Tongue (tissue), 2 donors: Measurements from ENCODE around the gene PRPH2. TPM values are rescaled to one million over a fixed set of nuclear protein-coding genes. Genes with fewer than 3 reads are reported as not detected.
"Not testable (repeated sequence)": the region's sequence is repeated elsewhere in the genome, so short reads cannot be mapped to it uniquely, and the experiment has no call there.

Experiments
- DNase-seq: peaks from one replicate; pipeline ENCODE4 v3.0.0-alpha.2; 2015
- total RNA-seq: library from RNA; depleted of rRNA; stranded (reverse); fragments of >200 nt; gene quantifications from one replicate; pipeline ENCODE4 v1.2.3, GENCODE V29; 2014

Gene PRPH2
- total RNA-seq, 1 donor from 2014 or later, result 4.2 TPM

DNA sequence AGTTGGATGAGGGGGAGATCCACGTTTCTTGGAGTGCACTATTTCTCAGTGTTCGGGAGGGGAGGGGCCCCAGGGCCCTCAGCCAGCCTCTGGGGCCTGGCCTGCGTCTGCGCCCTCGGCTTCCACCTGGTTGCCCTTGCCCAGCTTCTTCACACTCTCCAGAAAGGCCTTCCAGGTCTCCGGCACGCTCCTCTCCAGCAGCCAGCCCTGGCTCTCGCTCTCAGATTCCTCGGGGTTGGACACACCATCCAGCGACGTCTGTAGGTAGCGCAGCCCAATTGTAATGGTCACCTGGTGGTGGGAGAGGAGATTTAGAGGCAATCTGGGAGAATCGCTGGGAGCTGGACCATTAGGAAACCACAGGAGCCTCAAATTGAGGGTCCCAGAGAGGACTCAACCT is 24.2 kb downstream of the PRPH2 start:
- DNase-seq, result no peak

DNA sequence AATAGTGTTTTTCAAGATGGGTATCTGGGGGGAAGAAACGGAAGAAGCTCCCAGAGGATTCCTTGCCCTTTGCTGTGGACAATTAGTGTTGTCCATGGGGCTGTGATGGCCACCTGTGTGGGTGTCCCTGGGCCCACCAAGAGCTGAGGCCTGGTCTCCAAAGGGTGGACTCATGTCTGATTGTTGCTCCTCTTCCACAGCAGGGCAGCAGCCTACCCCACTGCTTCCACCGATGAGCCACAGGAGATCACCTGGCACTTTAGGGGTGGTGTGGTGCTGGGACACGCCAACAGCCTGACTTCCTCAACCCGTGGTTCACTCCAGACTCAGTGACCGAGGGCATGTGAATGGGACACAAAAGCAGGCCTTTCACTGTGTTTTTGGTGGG is 25.1 kb downstream of the PRPH2 start:
- no peak for DNase-seq

DNA sequence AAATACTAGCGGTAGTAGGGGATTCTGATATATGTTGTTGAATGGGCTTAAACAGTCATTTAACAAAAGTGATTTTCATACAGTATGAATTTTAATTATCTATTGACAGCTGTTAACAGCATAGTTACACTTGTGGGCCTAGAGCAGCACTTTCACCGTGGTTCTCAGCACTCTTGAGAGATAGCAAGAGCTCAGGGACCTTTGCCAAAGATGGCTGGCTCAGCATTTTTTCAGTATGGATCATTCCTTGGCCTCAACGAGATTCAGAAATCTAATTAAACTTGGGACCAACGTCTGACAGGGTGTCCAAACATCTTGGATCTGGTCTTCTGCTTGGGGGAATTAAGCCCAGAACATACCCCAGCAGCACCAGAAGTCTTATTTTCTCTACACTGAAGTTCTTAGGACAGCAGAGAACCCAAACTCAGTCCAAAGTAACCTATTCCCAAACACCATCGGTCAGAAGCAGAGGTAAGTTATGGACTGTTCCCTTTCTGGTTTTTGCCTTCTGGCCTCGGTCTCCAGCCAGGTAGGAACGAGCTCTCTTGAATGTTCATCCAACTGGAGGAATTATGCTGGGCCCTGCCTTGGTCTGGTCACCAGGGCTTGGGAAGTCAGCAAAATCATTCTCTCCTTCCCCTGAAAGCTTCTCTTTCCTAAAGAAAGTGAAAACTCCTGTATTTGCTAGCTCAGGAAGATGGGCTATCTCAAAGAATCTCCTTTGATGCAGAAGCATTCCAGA is 25.7 kb downstream of the PRPH2 start:
- DNase-seq, result no peak

DNA sequence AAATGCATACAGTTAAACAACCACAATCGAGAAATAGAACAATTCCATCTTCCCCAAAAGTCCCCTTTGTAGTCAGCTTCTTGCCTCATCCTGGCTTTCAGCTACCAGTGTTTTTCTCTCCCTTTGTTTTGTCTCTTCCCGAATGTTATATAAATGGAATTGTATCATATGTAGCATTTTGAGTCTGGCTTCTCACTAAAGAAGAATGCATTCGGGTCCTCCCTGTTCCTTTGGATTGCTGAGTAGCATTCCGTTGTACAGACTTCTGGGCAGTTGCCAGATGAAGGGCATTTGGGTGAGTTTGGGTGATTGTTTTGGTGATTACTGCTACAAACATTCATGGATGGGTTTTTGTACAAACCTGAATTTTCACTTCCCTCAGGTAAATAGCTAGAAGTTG is 27.8 kb downstream of the PRPH2 start:
- DNase-seq, result no peak

DNA sequence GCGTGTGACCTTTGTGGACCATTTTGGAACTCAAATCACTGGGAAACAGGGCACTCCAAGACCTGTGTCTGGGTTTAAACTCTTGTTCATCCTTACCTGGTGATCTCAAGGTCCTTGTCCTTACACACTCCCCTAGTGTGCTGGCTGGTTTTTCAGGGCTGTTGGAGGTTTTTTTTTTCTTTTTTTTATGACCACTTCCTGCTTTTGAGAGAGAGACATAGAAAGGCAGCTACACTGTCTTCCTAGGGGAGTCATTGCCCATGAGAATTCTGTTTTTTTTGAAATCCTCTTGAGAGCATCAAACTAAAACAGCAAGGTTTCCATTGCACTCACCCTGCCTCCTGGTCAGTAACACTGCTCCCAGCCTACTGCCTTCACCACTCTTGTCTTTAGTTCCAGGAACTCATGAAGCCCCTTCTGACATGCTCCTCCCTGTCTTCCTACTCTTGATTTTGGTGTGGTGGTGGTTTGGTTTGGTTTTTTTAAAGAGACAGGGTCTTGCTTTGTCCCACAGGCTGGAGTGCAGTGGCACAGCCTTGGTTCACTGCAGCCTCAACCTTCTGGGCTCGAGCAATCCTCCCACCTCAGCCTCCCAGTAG is 28.6 kb downstream of the PRPH2 start:
- no peak for DNase-seq

DNA sequence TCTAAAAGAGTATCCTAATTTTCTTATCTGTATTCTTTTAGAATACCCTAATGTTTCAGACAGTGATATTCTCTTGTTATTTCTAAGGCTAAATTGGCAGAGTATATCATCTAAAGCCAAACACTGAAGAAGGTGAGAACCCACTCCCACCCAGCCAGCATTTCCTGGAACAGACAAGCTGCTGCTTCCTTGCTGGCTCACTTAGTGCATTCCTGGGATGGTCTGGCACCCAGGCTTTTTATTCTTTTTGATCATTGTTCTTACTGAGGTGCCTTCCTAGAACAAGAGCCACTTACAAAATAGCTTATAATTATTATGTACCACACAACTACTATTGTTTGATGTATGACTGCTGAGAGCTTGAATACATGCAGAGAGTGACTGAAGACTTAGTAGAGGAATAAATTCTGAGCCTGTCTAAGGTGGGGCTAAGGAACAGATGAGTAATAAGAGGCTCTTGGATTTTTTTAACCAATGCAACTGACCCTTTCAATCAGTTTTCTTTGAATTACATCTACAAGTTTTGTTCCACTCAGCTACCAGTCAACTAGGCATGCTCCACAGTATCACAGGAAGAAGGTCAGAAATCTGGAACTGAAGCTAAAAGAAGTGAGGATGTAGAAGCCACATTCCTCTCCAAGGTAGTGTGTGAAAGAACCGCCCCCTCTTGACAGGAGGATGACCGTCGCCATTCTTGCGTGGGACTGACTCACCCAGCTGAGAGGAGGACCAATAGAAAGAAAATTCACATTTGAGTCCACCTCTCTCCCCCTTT is 30.1 kb downstream of the PRPH2 start:
- no peak for DNase-seq

DNA sequence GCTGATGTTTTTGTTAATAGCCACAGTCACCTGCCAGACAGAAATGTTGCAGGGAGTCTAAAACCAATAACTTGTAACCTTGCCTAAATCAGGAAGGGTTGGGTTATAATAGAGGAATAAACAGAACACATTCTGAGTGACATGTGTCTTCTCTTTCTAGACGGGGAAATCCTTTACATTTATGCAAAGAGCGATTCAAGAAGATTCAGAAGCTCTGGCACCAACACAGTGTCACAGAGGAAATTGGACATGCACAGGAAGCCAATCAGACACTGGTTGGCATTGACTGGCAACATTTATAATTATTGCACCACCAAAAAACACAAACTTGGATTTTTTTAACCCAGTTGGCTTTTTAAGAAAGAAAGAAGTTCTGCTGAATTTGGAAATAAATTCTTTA is 31.5 kb downstream of the PRPH2 start:
- no peak for DNase-seq

DNA sequence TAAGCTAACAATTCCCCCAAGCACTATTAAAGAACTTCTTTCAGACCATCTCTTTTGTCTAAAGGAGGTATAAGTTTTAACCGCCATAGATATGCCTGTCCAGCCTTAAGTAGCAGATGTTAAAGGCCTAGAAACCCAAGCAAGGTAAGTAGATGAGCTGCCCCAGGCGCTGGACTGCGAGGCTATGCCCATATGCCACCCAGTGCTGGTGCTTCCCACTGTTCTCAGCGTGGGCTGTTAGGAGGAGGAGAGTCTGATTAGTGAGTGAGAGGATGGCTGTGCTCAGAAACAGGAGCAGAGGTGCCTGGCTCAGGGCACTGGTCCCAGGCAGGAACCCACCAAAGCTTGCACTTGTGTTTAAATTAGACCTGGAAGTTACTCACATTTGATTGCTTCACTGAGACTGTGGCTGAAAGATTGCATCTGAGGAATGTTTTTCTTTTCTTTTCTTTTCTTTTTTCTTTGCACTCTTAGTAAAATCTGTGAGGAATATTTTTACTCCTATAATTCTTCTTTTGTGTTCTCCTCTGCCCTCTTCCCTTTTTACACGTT is 32.2 kb downstream of the PRPH2 start:
- DNase-seq, result no peak

DNA sequence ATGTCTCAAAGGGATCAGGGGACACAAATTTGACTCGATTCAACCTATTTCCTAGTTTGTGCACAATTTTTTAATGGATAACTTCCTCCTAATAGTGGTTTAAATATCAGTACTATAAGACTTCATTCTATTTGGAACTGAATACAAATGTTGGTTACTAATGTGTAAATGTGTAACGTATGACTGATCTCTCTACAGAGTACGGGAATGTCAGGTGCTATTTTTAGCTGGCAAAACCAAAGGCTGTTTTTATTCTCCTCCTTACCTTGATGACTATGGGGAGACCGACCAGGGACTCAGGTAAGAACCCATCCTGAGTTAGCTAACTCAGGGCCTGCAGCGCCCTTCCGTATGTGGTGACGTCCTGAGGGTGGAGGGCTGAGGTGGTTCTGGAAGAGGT is 33.0 kb downstream of the PRPH2 start:
- no peak for DNase-seq

DNA sequence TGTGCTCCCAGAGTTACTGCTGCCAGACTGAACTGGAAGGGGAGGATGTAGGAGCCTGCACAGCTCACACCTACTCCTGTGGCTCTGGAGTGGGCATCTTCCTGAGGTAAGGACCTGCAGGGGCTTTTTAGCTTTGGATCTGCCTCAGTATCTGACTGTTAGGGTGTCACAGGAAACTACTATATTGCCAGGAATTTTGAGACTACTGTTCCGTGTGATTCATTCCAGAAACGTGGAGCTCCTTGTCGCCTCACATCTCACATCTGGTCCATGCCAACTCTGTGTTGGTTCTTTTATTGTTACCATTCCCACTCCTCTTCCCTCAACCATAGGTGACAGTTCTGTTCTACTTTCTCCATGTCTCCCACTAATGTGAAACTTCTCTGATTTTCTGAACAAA is 34.1 kb downstream of the PRPH2 start:
- DNase-seq, result no peak

DNA sequence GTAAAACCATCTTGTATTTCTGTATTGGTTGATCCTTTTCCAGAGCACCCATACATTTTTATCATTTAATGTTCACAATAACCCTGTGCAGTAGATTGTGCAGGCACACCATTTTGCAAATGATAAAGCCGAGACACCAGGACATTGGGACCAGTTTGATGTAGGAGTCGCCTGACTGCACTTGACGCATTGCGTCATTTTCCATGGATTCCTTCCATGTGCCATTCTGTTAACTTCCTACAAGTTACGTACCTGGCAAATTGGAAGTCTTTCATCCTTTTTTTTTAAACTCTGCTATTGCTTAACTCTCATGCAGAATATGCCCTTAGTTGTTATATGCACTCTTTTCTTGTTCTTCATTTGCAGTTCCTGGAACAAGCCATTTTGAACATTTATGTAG is 43.0 kb downstream of the PRPH2 start:
- no peak for DNase-seq

DNA sequence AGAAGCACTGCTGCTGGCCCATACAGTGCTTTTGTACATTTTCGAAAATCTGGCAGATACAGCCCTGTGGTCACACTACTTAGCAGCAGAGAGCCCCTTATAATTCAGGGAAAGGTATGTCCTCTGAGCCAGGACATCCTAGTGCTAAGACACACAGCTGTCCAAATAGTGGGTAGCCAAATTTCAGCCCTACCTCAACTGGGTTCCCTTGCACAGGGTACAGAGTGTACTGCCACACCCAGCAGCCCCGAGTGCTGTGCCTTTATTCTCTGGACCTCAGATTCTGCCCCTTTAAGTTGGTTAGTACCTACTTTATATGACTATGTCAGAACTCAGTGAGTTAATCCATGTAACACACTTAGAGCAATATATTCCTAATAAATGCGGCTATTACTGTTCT is 47.6 kb downstream of the PRPH2 start:
- DNase-seq, result no peak

DNA sequence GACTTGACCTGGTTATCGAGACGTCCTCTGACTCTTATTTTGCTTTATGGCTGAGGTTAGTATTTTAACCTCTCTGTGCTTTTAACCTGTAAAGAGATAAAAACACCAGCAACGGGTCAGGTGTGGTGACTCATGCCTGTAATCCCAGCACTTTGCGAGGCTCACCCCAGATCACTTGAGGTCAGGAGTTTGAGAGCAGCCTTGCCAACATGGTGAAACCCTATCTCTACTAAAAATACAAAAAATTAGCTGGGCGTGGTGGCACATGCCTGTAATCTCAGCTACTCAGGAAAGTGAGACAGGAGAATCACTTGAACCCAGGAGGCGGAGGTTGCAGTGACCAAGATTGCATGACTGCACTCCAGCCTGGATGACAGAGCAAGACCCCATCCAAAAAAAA is 48.0 kb downstream of the PRPH2 start:
- DNase-seq, result not testable (repeated sequence)

DNA sequence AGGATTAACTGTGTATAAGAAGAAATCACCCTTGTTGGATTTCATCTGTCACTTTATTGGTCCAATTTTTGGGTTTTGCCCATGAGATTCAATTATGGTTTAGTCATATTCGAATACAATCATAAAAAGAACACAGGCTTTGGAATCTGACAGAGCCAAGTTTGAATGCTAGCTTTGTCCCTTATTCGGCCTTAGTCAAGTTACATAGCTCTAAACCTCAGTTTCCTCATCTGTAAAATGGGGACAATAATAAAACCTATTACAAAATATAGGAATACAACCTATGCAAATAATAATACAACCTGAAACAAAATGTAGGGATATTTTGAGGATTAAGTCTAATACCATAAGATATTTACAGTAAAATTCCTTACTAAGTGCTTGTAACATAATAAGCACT is 57.7 kb downstream of the PRPH2 start:
- no peak for DNase-seq

DNA sequence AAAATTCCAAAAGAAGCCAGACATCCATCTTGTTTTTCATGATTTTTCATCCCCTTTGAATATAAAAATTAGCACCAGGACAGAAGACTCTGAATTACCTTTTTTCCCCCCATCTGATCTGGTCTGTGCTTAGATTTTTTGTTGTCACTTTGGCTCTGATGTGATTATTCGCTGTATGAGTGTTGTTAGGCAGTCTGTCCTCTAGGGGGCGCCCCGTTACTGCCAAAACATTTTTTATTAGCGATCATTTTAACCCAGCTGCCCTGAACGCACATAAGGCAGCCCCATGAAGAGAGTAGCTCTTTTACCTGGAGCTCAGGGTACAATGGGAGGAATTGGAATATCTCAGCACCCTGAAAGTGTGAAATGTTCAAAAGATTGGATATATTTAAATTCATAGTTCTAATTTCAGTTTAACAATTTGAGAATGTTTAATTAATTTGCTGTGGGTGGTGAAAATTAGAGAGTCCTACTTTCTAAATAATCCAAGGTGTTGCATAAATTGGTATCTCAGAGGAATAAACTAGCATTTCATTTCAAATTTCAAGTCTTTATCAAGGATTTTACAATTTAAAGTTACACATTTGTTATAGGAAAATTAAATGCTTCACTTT is 60.8 kb downstream of the PRPH2 start:
- peak; percentile 91 for DNase-seq

DNA sequence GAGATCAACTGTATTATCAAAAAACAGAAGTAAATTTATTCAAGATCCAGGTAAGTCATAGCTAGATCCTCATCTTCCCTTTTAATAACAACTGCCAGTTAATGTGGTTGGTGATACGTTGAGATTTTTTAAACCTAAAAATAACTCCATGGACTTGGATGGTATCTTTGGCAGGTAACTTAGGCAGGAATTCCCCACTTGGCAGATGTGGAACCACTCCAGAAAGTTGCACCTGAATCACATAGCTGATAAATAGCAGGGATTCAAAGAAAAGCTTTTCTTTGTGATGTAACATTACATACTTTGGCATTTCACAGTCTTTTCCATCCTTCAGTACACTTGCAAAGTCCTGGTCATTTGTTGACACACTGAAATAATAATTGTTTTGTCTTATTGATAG is 62.6 kb downstream of the PRPH2 start:
- DNase-seq, result no peak

DNA sequence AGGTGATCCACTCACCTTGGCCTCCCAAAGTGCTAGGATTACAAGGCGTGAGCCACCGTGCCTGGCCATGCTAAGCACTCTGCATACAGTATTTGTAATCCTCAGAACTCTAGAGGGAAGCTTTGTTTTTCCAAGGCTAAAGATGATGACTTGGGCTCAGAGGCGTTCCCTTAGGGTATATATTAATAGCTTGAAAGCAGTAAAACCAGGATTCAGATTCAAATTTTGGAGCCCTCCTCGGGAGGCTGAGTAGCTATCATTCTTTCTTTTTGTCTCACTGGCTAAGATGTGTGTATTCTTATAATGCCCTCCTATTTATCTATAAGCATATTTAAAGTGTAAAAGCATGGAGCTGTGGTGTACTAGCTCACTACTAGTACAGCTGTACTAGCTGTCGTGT is 68.5 kb downstream of the PRPH2 start:
- no peak for DNase-seq

DNA sequence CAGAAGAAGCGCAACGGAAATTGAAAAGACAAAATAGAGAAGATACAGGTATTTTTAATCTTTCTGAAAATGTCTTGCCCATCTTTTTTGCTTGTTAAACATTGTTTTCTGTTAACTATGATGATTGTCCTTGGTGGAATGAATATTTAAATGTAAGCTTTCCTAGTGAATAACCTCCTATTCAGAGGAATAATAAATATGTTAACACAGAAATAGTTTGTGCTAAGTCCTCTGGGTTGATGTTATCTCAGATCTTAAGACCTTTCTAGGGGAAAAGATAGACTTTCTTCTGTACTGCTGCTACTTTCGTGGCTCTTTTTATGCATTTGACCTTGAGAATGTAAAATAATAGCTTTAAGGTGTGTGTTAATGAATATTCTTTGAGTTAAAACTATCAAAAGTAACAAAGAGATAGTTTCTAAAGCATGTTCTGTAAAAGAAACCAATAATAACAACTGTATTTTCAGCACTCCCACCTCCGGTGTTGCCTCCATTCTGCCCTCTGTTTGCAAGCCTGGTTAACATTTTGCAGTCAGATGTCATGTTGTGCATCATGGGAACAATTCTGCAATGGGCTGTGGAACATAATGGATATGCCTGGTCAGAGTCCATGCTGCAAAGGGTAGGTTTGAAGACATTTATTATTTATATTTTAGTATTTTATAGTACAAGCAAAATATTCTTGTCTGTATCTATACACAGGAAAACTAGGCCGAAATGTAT is 70.2 kb downstream of the PRPH2 start:
- DNase-seq, result no peak
